ENCODE data around the gene ZFAND4.
"Not testable (repeated sequence)": the region's sequence is repeated elsewhere in the genome, so short reads cannot be mapped to it uniquely, and the experiment has no call there.

The ZFAND4 gene

DNA sequence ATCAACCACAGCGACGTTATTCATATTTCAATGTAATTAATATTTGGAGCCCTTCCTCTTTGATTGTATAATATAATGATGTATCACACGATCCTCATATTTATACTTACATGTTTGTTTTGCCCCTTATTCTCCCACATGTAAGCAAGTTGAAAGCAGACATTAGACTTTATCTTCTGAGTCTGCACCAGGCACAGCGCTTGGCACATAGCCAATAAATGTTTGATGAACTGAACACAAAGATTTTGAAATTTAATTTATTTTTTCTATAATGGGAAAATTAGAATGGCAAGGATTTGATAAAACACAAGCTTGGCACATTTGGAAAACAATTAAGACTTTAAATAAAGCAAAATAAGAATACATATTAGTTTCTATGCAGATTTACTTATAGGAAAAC lies 31.6 kb downstream of the ZFAND4 start:
- DNase-seq (ENCODE audit: low spot score) = no peak

GRCh38 chr10:45640049-45640448 lies 32.5 kb downstream of the ZFAND4 start:
- no peak for DNase-seq (ENCODE audit: low spot score)

- no peak for DNase-seq (ENCODE audit: low spot score)
Observed at GRCh38 chr10:45627412-45628048, 45.0 kb downstream of the ZFAND4 start.

- DNase-seq (ENCODE audit: low spot score) = no peak
Observed at GRCh38 chr10:45625879-45626278, 46.7 kb downstream of the ZFAND4 start.

GRCh38 chr10:45624724-45625123 lies 47.8 kb downstream of the ZFAND4 start:
- DNase-seq (ENCODE audit: low spot score) = no peak

- DNase-seq (ENCODE audit: low spot score) = no peak
Observed at GRCh38 chr10:45614869-45615268, 57.7 kb downstream of the ZFAND4 start.

DNA sequence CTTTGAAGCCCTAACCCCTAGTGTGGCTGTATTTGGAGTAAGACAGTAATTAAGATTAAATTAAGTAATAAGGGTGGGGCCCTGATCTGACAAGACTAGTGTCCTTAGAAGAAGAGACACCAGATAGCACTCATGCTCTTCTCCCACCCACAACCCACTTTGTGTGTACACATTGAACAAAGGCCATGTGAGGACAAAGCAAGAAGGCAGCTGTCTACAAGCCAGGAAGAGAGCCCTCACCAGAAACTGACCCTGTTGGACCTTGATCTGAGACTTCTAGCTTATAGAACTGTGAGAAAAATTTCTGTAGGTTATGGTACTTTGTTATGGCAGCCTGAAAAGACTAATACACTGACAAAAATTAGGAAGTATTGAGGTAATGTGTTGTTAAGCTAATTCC lies 59.8 kb downstream of the ZFAND4 start:
- no peak for DNase-seq (ENCODE audit: low spot score)

DNA sequence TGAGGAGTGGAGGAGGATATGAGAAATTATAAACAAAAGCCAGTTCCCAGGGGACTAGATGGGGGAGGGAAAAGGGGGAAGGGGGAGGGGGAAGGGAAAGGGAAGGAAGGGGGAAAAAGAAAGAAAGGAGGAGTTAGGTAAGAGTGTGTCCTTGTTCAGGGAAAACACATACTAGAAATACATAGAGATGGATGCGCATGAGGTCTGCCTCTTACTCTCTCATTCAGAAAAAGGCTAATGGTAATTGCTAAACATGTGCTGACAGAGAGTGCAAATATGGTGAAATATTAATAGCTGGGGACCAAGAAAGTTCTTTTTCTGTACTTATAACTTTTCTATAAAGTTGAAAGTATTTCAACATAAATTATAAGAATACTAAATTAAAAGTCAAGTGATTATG lies 64.5 kb downstream of the ZFAND4 start:
- no peak for DNase-seq (ENCODE audit: low spot score)

- DNase-seq (ENCODE audit: low spot score) = no peak
Observed at GRCh38 chr10:45607276-45607675, 65.3 kb downstream of the ZFAND4 start.

DNA sequence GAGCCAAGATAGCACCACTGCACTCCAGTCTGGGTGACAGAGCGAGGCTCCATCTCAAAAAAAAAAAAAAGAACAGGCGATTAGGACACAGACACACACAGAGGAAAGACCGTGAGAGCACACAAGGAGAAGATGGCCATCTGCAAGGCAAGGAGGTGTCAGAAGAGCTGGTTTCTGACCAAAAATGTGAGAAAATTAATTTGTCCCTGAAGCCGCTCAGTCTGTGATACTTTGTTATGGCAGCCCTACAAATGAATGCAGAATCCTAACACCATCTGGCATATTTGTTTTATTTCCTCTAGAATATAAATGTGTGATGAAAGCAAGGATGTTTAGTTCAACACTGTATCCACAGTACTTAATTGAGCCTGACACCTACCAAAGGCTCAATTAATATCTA lies 69.7 kb downstream of the ZFAND4 start:
- no peak for DNase-seq (ENCODE audit: low spot score)

DNA sequence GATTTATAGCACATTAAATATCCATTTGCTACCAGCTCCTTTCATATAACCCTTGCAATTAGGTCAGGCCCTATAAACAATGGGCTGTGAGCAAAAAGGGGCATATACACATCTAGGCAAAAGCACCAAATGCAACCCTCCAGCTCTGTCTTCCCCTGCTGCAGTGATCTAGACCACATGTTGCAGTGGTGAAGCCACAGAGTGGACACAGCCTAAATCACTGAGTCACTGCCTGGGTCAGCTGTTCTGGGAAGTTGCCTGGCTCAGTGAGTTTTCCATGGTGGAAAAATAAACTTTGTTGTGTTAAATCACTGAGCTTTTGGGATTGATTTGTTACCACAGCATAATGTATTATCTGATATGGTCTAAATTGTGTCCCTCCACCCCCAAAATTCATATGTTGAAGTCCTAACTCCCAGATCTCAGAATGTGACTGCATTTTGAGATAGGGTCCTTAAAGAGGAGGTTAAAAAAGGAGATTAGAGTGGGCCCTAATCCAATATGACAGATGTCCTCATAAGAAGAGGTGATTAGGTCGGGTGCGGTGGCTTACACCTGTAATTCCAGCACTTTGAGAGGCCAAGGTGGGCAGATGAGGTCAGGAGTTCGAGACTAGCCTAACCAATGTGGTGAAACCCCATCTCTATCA lies 70.4 kb downstream of the ZFAND4 start:
- no peak for DNase-seq (ENCODE audit: low spot score)

DNA sequence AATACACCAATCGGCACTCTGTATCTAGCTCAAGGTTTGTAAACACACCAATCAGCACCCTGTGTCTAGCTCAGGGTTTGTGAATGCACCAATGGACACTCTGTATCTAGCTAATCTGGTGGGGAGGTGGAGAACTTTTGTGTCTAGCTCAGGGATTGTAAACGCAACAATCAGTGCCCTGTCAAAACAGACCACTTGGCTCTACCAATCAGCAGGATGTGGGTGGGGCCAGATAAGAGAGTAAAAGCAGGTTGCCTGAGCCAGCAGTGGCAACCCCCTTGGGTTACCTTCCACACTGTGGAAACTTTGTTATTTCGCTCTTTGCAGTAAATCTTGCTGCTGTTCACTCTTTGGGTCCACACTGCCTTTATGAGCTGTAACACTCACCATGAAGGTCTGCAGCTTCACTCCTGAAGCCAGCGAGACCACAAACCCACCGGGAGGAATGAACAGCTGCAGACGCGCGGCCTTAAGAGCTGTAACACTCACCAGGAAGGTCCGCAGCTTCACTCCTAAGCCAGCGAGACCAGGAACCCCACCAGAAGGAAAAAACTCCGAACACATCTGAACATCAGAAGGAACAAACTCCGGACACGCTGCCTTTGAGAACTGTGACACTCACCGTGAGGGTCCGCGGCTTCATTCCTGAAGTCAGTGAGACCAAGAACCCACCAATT lies 71.2 kb downstream of the ZFAND4 start:
- DNase-seq (ENCODE audit: low spot score) = not testable (repeated sequence)

DNA sequence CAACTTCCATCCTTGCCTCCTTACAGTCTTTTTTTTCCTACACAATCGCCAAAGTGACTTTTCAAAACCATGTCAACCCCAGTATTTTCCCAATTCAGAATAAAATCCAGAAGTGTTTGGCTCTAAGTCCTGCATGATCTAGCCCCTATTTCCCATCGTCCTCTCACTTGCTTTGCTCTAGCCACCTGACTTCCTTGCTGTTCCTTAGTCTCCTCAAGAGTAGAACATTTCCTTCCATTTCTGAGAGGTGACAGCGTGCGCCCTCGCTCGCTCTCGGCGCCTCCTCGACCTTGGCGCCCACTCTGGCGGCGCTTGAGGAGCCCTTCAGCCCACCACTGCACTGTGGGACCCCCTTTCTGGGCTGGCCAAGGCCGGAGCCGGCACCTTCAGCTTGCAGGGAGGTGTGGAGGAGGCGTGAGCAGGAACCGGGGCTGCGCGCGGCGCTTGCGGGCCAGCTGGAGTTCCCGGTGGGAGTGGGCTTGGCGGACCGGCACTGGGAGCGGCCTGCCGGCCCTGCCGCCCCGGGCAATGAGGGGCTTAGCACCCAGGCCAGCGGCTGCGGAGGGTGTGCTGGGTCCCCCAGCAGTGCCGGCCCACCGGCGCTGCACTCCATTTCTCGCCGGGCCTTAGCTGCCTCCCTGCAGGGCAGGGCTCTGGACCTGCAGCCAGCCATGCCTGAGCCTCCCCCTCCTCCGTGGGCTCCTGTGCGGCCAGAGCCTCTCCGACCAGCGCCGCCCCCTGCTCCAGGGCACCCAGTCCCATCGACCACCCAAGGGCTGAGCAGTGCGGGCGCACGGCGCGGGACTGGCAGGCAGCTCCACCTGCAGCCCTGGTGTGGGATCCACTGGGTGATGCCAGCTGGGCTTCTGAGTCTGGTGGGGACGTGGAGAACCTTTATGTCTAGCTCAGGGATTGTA lies 72.0 kb downstream of the ZFAND4 start:
- not testable (repeated sequence) for DNase-seq (ENCODE audit: low spot score)

DNA sequence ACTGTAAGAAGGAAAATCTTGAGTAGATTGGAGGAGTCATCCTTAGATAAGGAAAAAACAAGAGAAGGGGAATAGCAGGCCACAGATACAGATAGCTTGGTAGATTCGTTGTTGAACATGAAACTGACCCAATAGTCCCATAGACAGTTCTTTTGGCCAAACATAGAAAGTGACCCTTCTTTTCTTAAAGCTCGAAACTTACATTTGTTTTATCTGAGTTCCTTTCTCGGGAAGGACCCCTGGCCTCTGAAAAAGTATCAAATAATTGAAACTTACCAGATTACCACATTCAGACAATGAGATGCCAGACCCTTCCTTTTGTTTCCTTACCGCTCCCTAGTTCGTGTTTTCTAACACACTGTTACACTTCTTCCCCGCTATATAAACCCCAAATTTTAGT lies 72.9 kb downstream of the ZFAND4 start:
- DNase-seq (ENCODE audit: low spot score) = no peak

GRCh38 chr10:45599021-45599603 lies 73.5 kb downstream of the ZFAND4 start:
- DNase-seq (ENCODE audit: low spot score) = no peak

- DNase-seq (ENCODE audit: low spot score) = no peak
Observed at GRCh38 chr10:45596526-45596925, 76.0 kb downstream of the ZFAND4 start.

DNA sequence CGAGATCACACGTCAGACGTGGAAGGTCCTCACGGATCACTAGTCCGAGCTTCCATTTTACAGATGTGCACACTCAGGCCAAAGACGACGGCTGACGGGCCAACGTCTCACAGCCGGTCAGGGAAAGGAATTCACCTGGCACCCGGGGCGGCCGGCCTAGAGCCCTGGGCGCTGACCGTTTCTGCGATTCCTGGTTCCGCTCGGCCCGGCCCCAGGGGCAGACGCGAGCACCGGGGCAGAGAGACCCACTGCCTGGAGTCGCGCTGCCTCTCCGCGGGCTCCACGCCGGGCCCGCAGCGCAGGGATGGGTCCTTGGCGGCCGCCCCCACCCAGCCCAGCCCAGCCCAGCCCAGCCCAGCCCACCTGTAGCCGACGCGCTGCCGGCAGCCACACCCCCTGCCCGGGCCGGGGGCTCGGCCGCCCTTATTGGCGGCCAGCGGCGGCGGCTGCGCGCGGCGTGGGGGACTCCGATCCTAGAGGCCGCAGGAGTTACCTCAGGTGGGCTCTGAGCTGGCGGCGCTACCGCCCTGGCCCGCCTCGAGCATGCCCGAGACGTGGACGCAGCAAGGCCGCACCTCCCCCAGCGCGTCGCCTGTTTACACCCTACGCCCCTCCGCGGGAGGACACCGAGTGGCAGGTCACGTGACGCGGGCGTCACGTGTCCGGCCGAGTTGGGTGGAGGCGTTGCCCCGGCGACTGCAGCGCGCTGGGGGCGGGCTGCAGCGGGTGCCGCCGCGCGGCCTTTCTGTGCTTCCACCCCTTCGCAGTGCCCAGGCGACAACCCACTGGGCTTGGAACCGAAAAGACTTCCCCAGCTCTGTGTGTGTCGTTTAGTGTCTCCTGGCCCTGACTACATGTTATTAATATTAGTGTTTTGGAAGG lies 78.1 kb downstream of the ZFAND4 start:
- DNase-seq (ENCODE audit: low spot score) = peak; percentile 94

- no peak for DNase-seq (ENCODE audit: low spot score)
Observed at GRCh38 chr10:45593938-45594275, 78.7 kb downstream of the ZFAND4 start.

DNA sequence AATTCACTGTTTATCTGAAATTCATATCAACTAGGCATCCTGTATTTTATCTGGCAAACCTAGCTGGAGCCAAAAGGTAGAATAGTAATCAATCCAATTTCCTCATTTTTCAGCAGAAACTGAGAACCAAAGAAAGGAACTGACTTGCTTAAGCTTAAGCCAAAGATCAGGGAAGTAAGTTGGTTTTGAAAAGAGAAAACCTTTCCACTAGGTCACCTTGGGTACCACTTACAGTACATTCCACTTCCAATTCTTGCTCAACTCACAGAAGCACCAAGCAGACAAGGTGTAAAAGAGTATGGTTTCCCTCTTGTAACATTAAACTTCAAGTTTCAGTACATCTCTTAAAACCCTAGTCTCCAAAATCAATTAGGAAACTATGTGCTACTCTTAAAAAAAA lies 79.6 kb downstream of the ZFAND4 start:
- peak; percentile 10 for DNase-seq (ENCODE audit: low spot score)

GRCh38 chr10:45592432-45592831 lies 80.1 kb downstream of the ZFAND4 start:
- no peak for DNase-seq (ENCODE audit: low spot score)

- DNase-seq (ENCODE audit: low spot score) = no peak
Observed at GRCh38 chr10:45591280-45591679, 81.3 kb downstream of the ZFAND4 start.
